ENCODE results near the gene EPS8L2. TPM values are rescaled to one million over a fixed set of nuclear protein-coding genes. Genes with fewer than 3 reads are reported as not detected.

EPS8L2 gene
- total RNA-seq, 3 donors from 2014 or later: 6.1 to 151 (median 115) TPM

DNA sequence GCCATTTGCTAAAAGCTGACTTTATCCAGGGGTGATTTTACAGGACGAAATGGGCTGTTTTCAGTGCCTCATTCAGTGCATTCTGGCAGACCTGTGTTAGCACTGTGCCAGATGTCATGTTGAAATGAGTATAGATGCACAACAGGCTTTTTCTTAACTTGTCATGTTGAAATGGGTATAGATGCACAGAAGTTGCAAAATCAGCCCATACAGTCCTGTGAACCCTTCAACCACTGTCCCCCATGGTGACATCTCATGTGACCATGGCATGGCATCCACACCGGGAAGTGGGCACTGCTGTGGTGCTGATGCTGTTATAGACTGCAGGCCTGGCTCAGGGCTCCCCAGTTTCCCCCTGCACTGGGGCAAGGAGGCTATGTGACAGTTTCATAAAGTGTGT, 43.7 kb downstream of the EPS8L2 start:
- H3K9me3 ChIP-seq: no peaks in the 10 kb centered on the region
- H3K27me3 ChIP-seq: no peaks in the 10 kb centered on the region
- no peaks in the 10 kb centered on the region for H3K36me3 ChIP-seq
- DNase-seq (ENCODE audit: low spot score in 2 of 2): no peak
- no peak for TF ChIP-seq POLR2A (IDR thresholded peaks at IDR 0.05)
- TF ChIP-seq CTCF (IDR thresholded peaks at IDR 0.05): no peak
- no peak for TF ChIP-seq POLR2AphosphoS5 (IDR thresholded peaks at IDR 0.05)
- intact Hi-C loops (cut with DNase I; ENCODE audit: low total_unique reads): loop anchor here (5.0 kb wide), 1 partner anchor 1828 kb away; no protein-coding TSS in a partner anchor
- H3K4me1 ChIP-seq: peaks cover 0 to 9% of the 10 kb centered on the region in 2 donors
- no peak overlapping the region for H3K4me3 ChIP-seq
- no peak overlapping the region for H3K27ac ChIP-seq

DNA sequence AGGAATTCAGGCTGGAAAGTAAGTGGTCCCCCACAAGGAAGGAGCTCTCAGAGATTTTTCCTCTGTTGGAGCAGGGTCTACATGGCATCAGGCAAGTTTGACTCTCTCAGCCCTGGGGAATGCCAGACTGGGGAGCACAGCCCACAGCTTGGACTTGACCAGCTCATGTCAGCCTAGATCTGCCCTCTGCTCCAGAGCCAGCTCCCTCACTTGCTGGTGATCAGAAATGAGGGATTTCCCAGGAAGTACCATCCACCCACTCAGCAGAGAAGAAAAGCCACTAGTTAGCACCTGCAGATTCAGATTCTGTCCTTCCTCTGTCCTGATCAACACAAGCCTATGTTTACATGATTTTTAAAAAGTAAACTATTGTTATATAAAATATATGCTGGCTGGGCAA, 54.2 kb downstream of the EPS8L2 start:
- H3K27me3 ChIP-seq: no peaks in the 10 kb centered on the region
- TF ChIP-seq POLR2A (IDR thresholded peaks at IDR 0.05) (no peak), POLR2AphosphoS5 (IDR thresholded peaks at IDR 0.05) (no peak), CTCF (IDR thresholded peaks at IDR 0.05) (no peak)
- no peaks in the 10 kb centered on the region for H3K9me3 ChIP-seq
- peaks cover 0 to 4% of the 10 kb centered on the region in 2 donors for H3K4me1 ChIP-seq
- no peak overlapping the region for H3K4me3 ChIP-seq
- no peaks in the 10 kb centered on the region for H3K36me3 ChIP-seq
- DNase-seq (ENCODE audit: low spot score in 2 of 2): no peak
- intact Hi-C loops (cut with DNase I; ENCODE audit: low total_unique reads): no loop called here
- no peak overlapping the region for H3K27ac ChIP-seq

GRCh38 chr11:761526-762108, 55.6 kb downstream of the EPS8L2 start:
- intact Hi-C loops (cut with DNase I; ENCODE audit: low total_unique reads): no loop called here
- Histone ChIP-seq H3K4me1 (peaks cover 0 to 4% of the 10 kb centered on the region in 2 donors), H3K27ac (peak overlapping the region; percentile 71 to 73), H3K9me3 (no peaks in the 10 kb centered on the region), H3K36me3 (no peaks in the 10 kb centered on the region), H3K27me3 (no peaks in the 10 kb centered on the region), H3K4me3 (no peak overlapping the region)
- TF ChIP-seq CTCF (IDR thresholded peaks at IDR 0.05): no peak
- no peak for TF ChIP-seq POLR2AphosphoS5 (IDR thresholded peaks at IDR 0.05)
- no peak for TF ChIP-seq POLR2A (IDR thresholded peaks at IDR 0.05)
- DNase-seq (ENCODE audit: low spot score in 2 of 2): no peak

DNA sequence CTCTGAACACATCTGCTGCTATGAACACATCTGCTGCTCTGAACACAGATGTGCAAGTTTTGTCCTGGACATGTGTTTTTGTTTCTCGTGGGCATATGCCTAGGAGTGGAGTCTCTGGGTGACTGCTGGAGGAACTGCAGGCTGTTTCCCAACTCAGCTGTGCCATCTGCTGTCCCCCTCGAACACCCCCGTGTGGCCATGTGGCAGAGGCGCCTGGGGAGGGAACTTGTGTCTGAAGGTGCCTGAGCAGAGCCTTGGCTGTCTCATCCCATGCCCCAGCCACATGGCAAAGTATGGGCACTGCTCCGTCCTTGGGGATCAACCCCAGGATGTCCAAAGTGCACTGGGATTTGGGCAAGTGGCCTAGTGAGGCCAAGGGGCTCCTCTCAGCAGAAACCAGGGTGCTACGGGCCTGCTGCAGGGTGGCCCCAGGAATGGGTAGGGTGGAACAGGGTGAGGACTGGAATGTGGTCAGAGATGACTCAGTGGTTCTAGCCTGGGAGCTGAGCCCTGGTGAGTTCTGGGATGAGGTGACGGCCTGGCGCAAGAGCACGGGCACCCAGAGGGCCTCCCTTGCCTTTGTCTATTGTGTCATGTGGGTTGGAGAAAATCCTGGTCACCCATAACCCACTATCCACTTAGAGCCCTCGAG, 56.5 kb downstream of the EPS8L2 start:
- peak overlapping the region; percentile 71 to 73 for H3K27ac ChIP-seq
- intact Hi-C loops (cut with DNase I; ENCODE audit: low total_unique reads): no loop called here

More for the DNA sequence above, 56.5 kb downstream of the EPS8L2 start:
- Histone ChIP-seq H3K9me3 (no peaks in the 10 kb centered on the region), H3K36me3 (no peaks in the 10 kb centered on the region), H3K4me3 (no peak overlapping the region), H3K27me3 (no peaks in the 10 kb centered on the region), H3K4me1 (peaks cover 0 to 4% of the 10 kb centered on the region in 2 donors)
- TF ChIP-seq POLR2AphosphoS5 (IDR thresholded peaks at IDR 0.05) (peak in 2 of 3 donors; percentile 7 to 15), CTCF (IDR thresholded peaks at IDR 0.05) (peak in 2 of 3 donors; percentile 10 to 43), POLR2A (IDR thresholded peaks at IDR 0.05) (no peak)
- peak in 1 of 2 donors; percentile 54 for DNase-seq (ENCODE audit: low spot score in 2 of 2)
